NCI-H146 treated with DMSO at 0.1 percent for 48 hours (cell line): ENCODE measurements around the gene SLC29A2.
"Not testable (repeated sequence)": the region's sequence is repeated elsewhere in the genome, so short reads cannot be mapped to it uniquely, and the experiment has no call there.

Experiments used
- DNase-seq: peaks from one replicate; lab custom pipeline; 2025; ENCODE audit not compliant: unreplicated experiment; lab: John Stamatoyannopoulos, UW

SLC29A2 gene

DNA sequence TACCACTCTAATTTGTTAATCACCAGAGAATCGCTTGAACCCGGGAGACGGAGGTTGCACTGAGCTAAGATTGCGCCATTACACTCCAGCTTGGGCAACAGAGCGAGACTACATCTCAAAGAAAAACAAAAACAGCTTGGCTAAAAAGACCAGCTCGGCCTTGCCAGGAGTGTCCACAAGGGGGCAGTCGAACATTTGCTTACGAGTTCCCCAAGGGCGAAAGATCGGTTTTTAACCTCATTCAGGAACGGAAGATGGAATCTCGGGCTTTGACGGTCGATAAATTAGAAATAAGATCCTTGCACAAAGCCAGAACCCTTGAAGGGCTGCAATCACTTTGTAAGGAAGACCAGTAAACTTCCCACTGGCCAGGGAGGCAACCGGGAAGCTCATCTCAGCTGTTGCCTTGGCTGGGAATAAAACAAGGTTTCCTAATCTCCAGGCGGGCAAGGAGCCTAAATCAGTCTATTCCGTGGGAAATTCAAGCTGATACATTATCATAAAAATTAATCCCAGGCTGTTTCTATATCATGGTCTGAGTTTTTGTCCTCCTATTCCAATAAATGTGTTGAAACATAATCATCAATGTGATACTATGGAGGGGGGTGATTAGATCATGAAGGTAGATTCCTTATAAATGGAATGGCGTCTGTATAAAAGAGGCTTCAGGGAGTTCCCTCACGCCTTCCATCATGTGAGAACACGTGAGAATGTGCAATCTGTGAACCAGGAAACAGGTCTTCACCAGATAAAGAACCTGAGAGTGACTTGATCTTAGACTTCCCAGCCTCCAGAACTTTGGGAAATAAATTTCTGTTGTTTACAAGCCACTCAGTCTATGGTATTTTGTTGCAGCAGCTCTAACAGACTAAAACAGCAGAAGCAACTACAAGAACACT lies 14.9 kb upstream of the SLC29A2 start:
- peak; percentile 62 for DNase-seq

- DNase-seq: not testable (repeated sequence)
These were observed 12.8 kb upstream of the SLC29A2 start for GRCh38 chr11:66384316-66384715.

DNA sequence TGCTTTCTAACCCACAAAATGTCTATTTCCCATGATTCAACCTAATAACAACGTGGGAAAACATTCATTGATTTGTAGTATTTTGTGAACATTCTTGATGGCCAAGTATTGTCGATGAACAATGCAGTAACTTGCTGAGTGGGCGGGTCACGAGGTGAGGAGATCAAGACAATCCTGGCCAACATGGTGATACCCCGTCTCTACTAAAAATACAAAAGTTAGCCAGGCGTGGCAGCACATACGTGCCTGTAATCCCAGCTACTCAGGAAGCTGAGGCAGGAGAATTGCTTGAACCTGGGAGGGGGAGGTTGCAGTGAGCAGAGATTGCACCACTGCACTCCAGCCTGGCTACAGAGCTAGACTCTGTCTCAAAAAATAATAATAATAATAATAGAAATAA lies 8.7 kb upstream of the SLC29A2 start:
- DNase-seq: not testable (repeated sequence)

GRCh38 chr11:66373690-66374287 lies 2.2 kb upstream of the SLC29A2 start:
- not testable (repeated sequence) for DNase-seq

DNA sequence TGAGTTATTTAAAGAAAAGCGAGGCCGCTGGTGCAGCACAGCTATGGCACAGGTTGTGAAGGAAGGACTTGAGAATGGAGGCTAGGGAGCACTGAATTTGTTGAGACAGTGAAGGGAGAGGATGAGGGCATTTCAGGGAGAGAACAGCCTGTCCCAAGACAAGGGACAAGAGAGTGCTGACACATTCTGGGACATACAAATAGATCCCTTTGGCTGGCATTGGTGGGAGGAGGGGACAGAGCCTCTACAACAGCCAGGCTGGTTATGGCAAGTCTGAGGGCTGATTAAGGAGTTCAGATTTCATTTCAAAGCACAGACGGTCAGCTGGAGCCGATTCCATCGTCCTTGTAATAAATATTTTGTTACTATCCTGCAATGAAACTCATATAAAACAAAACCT lies 1.7 kb upstream of the SLC29A2 start:
- DNase-seq: no peak

GRCh38 chr11:66369073-66369894 lies 2.3 kb downstream of the SLC29A2 start:
- DNase-seq: no peak

DNA sequence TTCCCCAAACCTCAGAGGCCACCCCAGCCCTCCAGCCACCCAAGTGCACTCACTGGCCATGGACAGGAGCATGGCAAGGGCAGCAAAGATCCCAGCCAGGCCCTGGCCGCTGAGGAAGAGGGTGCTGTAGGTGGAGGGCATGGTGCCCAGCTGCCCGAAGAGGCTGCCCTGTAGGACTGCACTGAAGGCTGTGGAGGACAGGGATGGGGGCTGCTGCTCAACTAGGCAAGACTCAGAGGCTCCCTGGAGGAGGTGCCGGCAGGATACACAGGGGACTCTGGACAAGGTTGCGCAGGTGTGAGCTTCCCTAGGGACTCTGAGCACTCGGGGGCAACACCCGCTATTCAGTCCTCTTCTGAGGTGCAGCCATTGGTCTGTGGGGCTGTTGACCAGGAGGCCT lies 3.1 kb downstream of the SLC29A2 start:
- DNase-seq: no peak

GRCh38 chr11:66367561-66368312 lies 3.8 kb downstream of the SLC29A2 start:
- DNase-seq: no peak

DNA sequence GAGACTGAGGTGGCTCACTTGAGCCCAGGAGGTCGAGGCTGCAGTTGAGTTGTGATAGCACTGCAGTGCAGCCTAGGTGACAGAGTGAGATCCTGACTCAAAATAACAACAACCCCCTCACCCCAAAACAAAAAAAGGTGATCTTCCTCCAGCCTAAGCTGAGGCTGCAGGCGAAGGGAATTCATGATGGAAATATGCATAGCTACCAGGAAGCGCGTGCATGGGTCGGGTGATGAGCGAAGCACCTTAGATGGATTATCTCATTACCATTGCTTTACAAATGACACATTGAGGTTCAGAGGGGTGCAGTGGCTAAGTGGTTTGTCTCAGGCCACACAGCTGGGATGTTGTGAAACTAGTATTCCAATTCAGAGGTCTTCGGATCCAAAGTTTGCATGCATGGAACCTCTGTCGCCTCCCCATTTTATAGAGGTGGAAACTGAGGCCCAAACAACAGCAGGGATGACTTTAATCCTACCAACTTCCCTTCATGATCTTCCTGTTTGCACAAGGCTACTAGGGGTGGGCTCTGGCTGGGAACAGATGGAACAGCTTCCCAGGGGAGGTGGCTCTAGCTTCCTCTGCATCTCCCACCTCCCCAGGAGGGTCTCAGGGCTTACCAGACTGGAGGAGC lies 4.6 kb downstream of the SLC29A2 start:
- DNase-seq: no peak

DNA sequence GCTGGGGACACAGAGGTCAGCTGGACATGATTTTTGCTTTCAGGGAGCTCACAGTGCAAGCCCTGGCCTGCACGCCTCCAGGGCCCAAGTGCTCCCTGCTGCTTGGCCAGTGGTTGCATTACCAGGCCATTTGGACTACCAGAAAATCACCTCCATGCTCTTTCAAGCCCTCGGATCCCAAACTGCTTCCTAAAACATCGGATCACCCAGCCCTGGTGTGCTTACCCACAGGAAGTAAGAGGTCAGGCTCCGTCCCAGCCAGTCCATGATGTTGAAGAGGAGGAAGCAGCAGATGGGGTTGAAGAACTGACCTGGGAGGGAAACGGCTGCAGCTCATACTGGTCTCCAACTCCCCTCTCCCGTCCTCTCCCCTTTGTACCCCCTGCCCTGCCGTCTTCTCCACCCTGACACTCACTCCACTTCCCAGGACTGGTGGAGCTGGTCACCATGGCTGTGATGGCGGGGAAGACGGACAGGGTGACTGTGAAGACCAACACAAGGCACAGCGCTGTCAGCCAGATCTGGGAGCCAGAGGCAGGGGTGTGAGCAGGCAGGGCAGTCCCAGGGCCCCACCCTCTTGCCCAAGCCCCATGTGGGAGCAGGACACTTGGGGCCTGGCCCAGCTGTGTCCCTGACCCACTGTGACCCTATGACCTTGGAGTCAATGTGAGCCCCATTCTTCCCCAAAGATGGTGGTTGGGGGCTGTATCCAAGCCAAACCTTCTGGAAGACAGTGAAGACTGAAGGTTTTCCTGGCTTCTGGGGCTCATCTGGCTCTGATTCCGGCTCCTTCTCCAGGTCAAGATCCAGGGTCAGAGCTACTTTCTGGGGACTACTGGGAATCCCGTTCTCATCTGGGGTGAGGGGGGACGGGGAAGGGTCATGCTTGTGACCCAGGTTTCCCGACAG lies 5.6 kb downstream of the SLC29A2 start:
- DNase-seq: no peak

DNA sequence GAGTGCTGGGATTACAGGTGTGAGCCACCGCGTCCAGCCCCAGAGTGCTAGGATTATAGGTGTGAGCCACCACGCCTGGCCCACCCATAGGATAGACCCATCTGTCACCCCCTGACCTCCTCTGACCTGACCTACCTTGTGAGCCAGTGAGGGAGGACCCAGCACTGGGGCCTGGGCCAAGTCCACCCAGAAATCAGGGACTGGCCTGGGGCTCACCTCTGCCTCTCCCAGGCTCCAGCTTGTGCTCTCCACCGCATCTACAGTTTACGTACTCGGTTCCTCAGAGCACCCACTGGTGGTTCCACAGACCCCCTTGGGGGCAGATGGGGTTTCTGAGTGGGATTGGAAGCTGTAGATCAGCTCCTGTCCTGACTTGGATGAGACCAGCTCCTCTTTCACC lies 6.4 kb downstream of the SLC29A2 start:
- DNase-seq: no peak

GRCh38 chr11:66363805-66364535 lies 7.6 kb downstream of the SLC29A2 start:
- no peak for DNase-seq

GRCh38 chr11:66363187-66363601 lies 8.4 kb downstream of the SLC29A2 start:
- no peak for DNase-seq

DNA sequence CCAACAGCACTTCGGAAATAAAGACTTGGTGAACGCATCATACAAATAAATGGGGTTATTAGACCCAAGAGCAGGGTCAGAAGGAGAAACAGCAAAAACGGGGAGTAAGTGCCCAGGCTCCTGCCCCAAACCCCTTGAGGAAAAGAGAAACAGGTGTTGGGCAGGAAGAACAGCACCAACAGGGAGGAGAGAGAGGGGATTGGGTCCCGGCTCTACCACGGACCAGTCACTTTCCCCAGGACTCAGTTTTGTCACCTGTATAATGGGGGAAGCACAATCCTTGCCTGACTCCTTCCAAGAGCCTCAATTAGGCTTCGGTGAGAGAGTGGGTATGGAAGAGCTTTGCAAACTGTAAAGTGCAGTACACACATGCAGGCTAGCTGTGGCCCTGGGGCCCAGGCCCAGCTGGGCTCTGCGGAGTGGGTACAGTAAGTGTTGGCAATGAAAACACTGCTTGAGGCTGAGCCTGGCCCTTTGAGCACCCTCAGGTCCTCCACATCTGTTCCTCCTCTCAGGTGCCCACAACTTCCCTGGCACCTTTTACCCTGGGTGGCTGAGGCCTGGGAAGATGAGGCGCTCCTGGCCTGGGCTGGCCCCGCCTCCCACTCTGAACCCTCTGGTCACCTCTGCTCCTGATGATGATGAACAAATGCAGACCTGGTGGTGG lies 8.9 kb downstream of the SLC29A2 start:
- no peak for DNase-seq

DNA sequence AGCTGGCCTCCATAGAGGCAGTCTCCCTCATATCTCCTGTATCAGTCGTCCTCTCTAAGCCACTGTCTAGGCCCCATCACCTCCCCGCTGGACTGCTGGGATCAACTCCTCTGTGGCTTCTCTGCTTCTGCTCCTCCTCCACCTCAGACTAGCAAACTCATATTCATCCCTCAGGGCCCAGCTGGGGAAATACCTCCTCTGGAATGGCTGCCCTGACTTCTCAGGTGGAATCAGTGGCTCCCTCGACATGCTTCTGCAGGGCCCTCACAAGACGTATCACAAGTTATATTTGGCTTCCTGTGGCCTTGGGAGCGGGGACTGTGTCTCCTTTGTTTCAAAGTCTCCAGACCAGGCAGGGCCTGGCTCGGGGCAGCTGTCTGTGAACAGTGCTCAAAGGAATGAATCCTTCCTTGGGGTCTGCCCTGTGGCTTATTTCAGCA lies 10.0 kb downstream of the SLC29A2 start:
- no peak for DNase-seq

- DNase-seq: no peak
These were observed 11.0 kb downstream of the SLC29A2 start for GRCh38 chr11:66360406-66361073.

DNA sequence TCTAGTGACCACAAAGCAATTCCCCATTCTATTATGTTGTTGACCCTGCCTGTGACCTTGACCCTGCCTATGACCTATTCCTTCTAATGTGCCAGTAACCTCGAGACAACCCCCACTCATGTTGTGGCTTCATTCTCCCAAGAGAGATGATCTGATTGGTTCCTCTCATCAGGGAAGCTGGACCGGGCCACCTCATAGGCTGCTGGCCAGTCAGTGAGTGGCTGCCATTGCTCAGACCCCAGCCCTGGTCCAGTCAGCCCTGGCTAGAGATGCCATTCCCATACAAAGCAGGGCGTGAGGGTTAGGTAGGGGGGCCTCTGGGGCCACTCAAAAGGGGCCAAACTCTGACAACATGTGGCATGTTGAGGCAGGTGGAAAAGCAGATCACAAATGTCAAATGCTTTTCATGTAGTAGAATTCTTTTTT lies 11.9 kb downstream of the SLC29A2 start:
- DNase-seq: no peak
